ENCODE data around the gene F5. TPM values are rescaled to one million over a fixed set of nuclear protein-coding genes. Genes with fewer than 3 reads are reported as not detected.
A peak's percentile ranks its signal among the peaks of the same experiment; 100 is the strongest.

F5 gene
- total RNA-seq, 1 experiment from 2014 or later, result 0.09 TPM

DNA sequence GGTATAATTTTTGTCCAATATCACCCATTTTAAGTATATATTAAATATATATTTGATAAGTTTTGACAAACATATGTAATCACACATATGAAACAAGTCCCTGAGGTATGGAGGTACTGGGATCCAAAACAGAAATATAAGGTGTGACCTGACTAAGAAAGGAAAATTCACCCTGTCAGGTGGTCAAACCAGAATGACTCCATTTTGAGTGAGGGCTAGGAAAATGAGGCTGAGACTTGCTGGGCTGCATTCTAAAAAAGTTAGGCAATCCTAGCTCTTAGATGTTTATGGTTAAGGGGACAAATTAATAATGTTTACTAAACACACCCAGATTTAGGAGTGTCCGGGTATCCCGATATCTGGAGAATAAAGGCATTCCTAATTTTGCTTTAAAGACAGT, 89.0 kb downstream of the F5 start:
- no peak overlapping the region for H3K27ac Mint-ChIP-seq (ENCODE audit: low read depth, unreplicated experiment)
- peaks cover 7% of the 10 kb centered on the region for H3K9me3 Mint-ChIP-seq (ENCODE audit: unreplicated experiment)
- no peak overlapping the region for H3K4me3 Mint-ChIP-seq (ENCODE audit: unreplicated experiment)
- H3K4me1 Mint-ChIP-seq (ENCODE audit: insufficient read depth, unreplicated experiment), result peaks cover 18% of the 10 kb centered on the region
- no peaks in the 10 kb centered on the region for H3K27me3 Mint-ChIP-seq (ENCODE audit: insufficient read depth, unreplicated experiment)
- POLR2A ChIA-PET, result interaction anchor here (1.3 to 5.5 kb wide), 3 partner anchors 10 to 14 kb away, joined by 4 to 56 read pairs (median 25); partner anchors contain the start of gene SLC19A2
- CTCF ChIA-PET, result interaction anchor here (0.6 to 2.1 kb wide), 5 partner anchors 12 to 1154 kb away, joined by 3 to 13 read pairs (median 4); no protein-coding TSS in a partner anchor
- DNase-seq (ENCODE audit: unreplicated experiment), result no peak
- TF ChIP-seq, protein P1, sequence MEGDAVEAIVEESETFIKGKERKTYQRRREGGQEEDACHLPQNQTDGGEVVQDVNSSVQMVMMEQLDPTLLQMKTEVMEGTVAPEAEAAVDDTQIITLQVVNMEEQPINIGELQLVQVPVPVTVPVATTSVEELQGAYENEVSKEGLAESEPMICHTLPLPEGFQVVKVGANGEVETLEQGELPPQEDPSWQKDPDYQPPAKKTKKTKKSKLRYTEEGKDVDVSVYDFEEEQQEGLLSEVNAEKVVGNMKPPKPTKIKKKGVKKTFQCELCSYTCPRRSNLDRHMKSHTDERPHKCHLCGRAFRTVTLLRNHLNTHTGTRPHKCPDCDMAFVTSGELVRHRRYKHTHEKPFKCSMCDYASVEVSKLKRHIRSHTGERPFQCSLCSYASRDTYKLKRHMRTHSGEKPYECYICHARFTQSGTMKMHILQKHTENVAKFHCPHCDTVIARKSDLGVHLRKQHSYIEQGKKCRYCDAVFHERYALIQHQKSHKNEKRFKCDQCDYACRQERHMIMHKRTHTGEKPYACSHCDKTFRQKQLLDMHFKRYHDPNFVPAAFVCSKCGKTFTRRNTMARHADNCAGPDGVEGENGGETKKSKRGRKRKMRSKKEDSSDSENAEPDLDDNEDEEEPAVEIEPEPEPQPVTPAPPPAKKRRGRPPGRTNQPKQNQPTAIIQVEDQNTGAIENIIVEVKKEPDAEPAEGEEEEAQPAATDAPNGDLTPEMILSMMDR (IDR thresholded peaks at IDR 0.05; ENCODE audit: unreplicated experiment), result no peak
- intact Hi-C loops (cut with micrococcal nuclease), result no loop called here
- no TSS peak for BruUV-seq (replicated peaks)
- H3K36me3 Mint-ChIP-seq (ENCODE audit: insufficient read depth, unreplicated experiment), result no peaks in the 10 kb centered on the region

DNA sequence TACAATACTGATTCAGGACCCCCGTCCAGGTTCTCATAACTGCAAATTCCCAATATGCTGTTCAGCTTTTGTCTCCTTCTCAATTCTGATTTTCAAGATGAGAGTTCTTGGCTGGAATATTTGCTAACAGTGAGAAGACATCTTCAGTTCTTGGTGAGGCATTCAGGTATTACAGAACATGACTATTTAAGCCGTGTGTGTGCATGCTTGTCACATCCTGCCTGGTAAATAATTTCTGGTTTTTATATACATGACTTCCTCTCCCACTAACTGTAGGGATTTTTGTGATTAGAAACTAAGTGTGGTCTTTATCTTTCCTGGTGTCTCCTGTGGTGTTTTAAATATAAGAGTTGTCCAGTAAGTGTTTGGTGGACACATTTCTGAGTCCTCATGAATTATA, 90.4 kb downstream of the F5 start:
- Mint-ChIP-seq H3K27me3 (ENCODE audit: insufficient read depth, unreplicated experiment) (no peaks in the 10 kb centered on the region), H3K4me1 (ENCODE audit: insufficient read depth, unreplicated experiment) (peaks cover 18% of the 10 kb centered on the region), H3K9me3 (ENCODE audit: unreplicated experiment) (peaks cover 7% of the 10 kb centered on the region), H3K4me3 (ENCODE audit: unreplicated experiment) (no peak overlapping the region), H3K27ac (ENCODE audit: low read depth, unreplicated experiment) (peak overlapping the region; percentile 52), H3K36me3 (ENCODE audit: insufficient read depth, unreplicated experiment) (no peaks in the 10 kb centered on the region)
- DNase-seq (ENCODE audit: unreplicated experiment), result no peak
- ChIA-PET POLR2A (interaction anchor here (0.6 to 5.5 kb wide), 4 partner anchors 8 to 13 kb away, joined by 3 to 56 read pairs (median 7); partner anchors contain the start of gene SLC19A2), CTCF (interaction anchor here (0.6 to 2.1 kb wide), 6 partner anchors 11 to 1201 kb away, joined by 3 to 13 read pairs (median 4); no protein-coding TSS in a partner anchor)
- BruUV-seq (replicated peaks), result no TSS peak
- TF ChIP-seq, protein P1 (IDR thresholded peaks at IDR 0.05; ENCODE audit: unreplicated experiment), result no peak
- intact Hi-C loops (cut with micrococcal nuclease), result no loop called here

DNA sequence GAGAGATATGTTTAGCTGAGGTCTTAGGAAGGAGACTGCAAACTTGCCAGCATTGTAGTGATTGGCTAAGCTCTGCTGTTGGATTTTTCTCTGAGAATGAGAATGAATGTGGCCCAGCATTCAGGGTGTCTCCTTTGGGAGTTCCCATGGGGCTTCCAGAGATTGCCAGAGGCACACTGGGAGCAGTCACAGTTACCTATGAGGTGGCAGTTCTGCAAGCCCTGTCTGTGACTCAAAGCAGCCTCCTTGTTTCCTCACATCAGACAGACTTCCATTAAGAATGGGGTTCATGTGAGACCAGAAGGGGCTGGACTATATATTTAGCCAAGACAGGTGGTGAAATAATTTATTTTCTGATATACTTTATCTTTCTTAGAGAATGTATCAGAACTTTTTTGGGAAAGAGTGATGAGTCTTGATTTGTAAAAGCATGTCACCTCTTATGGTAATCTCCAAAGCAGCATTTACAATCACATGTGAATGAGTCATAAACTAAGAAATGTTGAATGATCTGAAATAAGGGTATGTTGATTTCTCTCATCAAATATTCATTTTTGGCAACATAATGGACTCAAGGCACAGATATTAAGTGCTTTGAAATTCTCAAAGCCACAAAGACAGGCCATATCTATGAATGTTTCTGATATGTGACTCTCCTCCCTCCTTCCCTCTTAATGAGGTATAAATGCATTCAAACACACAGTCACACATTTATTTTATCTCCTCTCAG, 91.1 kb downstream of the F5 start:
- intact Hi-C loops (cut with micrococcal nuclease), result no loop called here
- H3K27me3 Mint-ChIP-seq (ENCODE audit: insufficient read depth, unreplicated experiment), result no peaks in the 10 kb centered on the region
- ChIA-PET POLR2A (interaction anchor here (0.6 to 5.5 kb wide), 3 partner anchors 9 to 13 kb away, joined by 3 to 56 read pairs (median 9); partner anchors contain the start of gene SLC19A2), CTCF (interaction anchor here (1.3 to 2.3 kb wide), 5 partner anchors 12 to 55 kb away, joined by 4 to 13 read pairs (median 6); no protein-coding TSS in a partner anchor)
- no peak overlapping the region for H3K4me3 Mint-ChIP-seq (ENCODE audit: unreplicated experiment)
- peak; percentile 31 for DNase-seq (ENCODE audit: unreplicated experiment)
- H3K9me3 Mint-ChIP-seq (ENCODE audit: unreplicated experiment), result no peaks in the 10 kb centered on the region
- TF ChIP-seq, protein P1 (IDR thresholded peaks at IDR 0.05; ENCODE audit: unreplicated experiment), result no peak
- H3K36me3 Mint-ChIP-seq (ENCODE audit: insufficient read depth, unreplicated experiment), result no peaks in the 10 kb centered on the region
- no TSS peak for BruUV-seq (replicated peaks)
- H3K4me1 Mint-ChIP-seq (ENCODE audit: insufficient read depth, unreplicated experiment), result peaks cover 18% of the 10 kb centered on the region
- peak overlapping the region; percentile 52 for H3K27ac Mint-ChIP-seq (ENCODE audit: low read depth, unreplicated experiment)

DNA sequence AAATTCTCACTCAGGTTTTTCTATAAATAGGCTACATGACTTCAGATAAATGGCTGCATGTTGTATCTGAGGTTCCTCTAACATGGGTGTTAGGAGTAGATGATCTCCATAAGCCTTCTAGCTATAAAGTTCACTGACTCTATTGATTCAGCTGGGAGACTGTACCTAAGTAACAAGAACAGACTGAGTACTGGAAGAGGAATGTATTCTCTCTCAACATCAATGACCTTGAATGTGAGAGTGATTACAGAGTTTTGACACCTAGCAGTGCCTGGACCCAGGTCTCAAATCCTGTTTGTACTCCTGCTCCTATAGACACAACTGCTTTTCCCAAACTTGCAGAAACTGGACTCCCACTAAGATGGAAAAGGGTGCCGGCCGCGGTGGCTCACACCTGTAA, 91.9 kb downstream of the F5 start:
- ChIA-PET CTCF (interaction anchor here (1.3 to 2.3 kb wide), 4 partner anchors 11 to 56 kb away, joined by 4 to 10 read pairs (median 5); no protein-coding TSS in a partner anchor), POLR2A (interaction anchor here (1.3 to 5.5 kb wide), 2 partner anchors 8 to 14 kb away, joined by 9 to 56 read pairs; partner anchors contain the start of gene SLC19A2)
- Mint-ChIP-seq H3K36me3 (ENCODE audit: insufficient read depth, unreplicated experiment) (no peaks in the 10 kb centered on the region), H3K27ac (ENCODE audit: low read depth, unreplicated experiment) (peak overlapping the region; percentile 52), H3K4me1 (ENCODE audit: insufficient read depth, unreplicated experiment) (peaks cover 22% of the 10 kb centered on the region), H3K27me3 (ENCODE audit: insufficient read depth, unreplicated experiment) (no peaks in the 10 kb centered on the region), H3K9me3 (ENCODE audit: unreplicated experiment) (no peaks in the 10 kb centered on the region), H3K4me3 (ENCODE audit: unreplicated experiment) (no peak overlapping the region)
- no TSS peak for BruUV-seq (replicated peaks)
- intact Hi-C loops (cut with micrococcal nuclease), result no loop called here
- TF ChIP-seq, protein P1 (IDR thresholded peaks at IDR 0.05; ENCODE audit: unreplicated experiment), result no peak
- no peak for DNase-seq (ENCODE audit: unreplicated experiment)
